ENCODE measurements around the gene SSTR3. TPM values are rescaled to one million over a fixed set of nuclear protein-coding genes. Genes with fewer than 3 reads are reported as not detected.

The SSTR3 gene
- total and polyA plus RNA-seq, 9 of the 15 experiments (the other 6 are each of a cell fraction or from before 2014, with no cell fraction given), result 0.03 TPM; not detected in 8

GRCh38 chr22:37242395-37242918 lies 30.2 kb upstream of the SSTR3 start (continued):
- TF ChIP-seq RREB1 (CRISPR knock-in tag; IDR thresholded peaks at IDR 0.05) (0 out of 2 replicates have a peak, but pooled peaks have one; percentile 51), RFX7 (CRISPR knock-in tag; IDR thresholded peaks at IDR 0.05) (no peak), E2F6 (IDR thresholded peaks at IDR 0.05; ENCODE audit: borderline replicate concordance in 1 of 2, extremely low read depth in 1 of 2, insufficient read depth in 1 of 2, insufficient read length in 1 of 2, low read depth in 1 of 2, low read length in 1 of 2, poor library complexity in 1 of 2, severe bottlenecking in 1 of 2) (peak; percentile 52 to 57), XRCC3 (IDR thresholded peaks at IDR 0.05) (no peak), RBBP5 (IDR thresholded peaks at IDR 0.05; ENCODE audit: borderline replicate concordance, insufficient read depth, low read length, poor library complexity, severe bottlenecking) (no peak), POLR2B (IDR thresholded peaks at IDR 0.05; ENCODE audit: low read depth, partially characterized antibody) (peak; percentile 44), MEF2A (IDR thresholded peaks at IDR 0.05; ENCODE audit: control insufficient read depth, low read depth, low read length) (no peak), VEZF1 (CRISPR knock-in tag; IDR thresholded peaks at IDR 0.05) (peak; percentile 92), SLC30A9 (CRISPR knock-in tag; IDR thresholded peaks at IDR 0.05) (no peak), E2F3 (CRISPR knock-in tag; IDR thresholded peaks at IDR 0.05) (no peak), DIDO1 (tag; IDR thresholded peaks at IDR 0.05; ENCODE audit: low read depth) (no peak), KDM5B (IDR thresholded peaks at IDR 0.05; ENCODE audit: insufficient replicate concordance, low read depth, low read length) (no peak), ZSCAN29 (IDR thresholded peaks at IDR 0.05) (no peak), EP300 (IDR thresholded peaks at IDR 0.05; ENCODE audit: low read length) (peak; percentile 90), PHF8 (IDR thresholded peaks at IDR 0.05; ENCODE audit: borderline replicate concordance, low read length) (peak; percentile 18; the same call in 1 of the 2 replicates), ZNF766 (CRISPR knock-in tag; conservative IDR thresholded peaks at IDR 0.05) (no peak), MEIS2 (IDR thresholded peaks at IDR 0.05; ENCODE audit: partially characterized antibody) (peak; percentile 89), ID3 (CRISPR knock-in tag; IDR thresholded peaks at IDR 0.05) (no peak), ID3 (tag; IDR thresholded peaks at IDR 0.05) (no peak), ZBTB17 (CRISPR knock-in tag; IDR thresholded peaks at IDR 0.05) (no peak)

Data from K562 (cell line).